Sigmoid colon (tissue), 7 donors: ENCODE data around the gene ERBB3. TPM values are rescaled to one million over a fixed set of nuclear protein-coding genes. Genes with fewer than 3 reads are reported as not detected.

Experiments
- DNase-seq: peaks from one replicate; pipeline ENCODE4 v3.0.0-alpha.2; 2019
- H3K27ac ChIP-seq, 4 donors: fragments of 200-600 bp; sonication (generic); one replicate each; pipeline ENCODE4 v1.5.1; 2016 to 2019; ENCODE audit warnings: mild to moderate bottlenecking in 1 of 4
- H3K27me3 ChIP-seq, 3 donors: fragments of 200-600 bp; sonication (generic); one replicate each; pipeline ENCODE4 v1.5.1; 2019; ENCODE audit warnings: mild to moderate bottlenecking in 1 of 3
- H3K36me3 ChIP-seq, 4 donors: fragments of 200-600 bp; sonication (generic); one replicate each; pipeline ENCODE4 v1.5.1; 2016 to 2019
- H3K4me1 ChIP-seq, 4 donors: fragments of 200-600 bp; sonication (generic); one replicate each; pipeline ENCODE4 v1.5.1; 2017 to 2019
- H3K4me3 ChIP-seq, 4 donors: fragments of 200-600 bp; sonication (generic); one replicate each; pipeline ENCODE4 v1.5.1; 2017 to 2019; ENCODE audit warnings: mild to moderate bottlenecking in 2 of 4, moderate library complexity in 1 of 4
- H3K9me3 ChIP-seq, 4 donors: fragments of 200-600 bp in 3 of 4; sonication (generic) in 3 of 4; one replicate each; pipeline versions ENCODE4 v1.5.1 to v1.6.1; 2013 to 2019
- EP300 ChIP-seq, 4 donors: sonication (generic); formaldehyde crosslinking; IDR thresholded peaks; one replicate each; pipeline ENCODE4 v1.6.1; 2017; ENCODE audit warnings: antibody characterized with exemption in 4 of 4
- POLR2A ChIP-seq, 2 donors: fragments of 450-650 bp; IDR thresholded peaks; one replicate each; pipeline ENCODE4 v1.6.1; 2016; ENCODE audit warnings: antibody characterized with exemption in 2 of 2, mild to moderate bottlenecking in 2 of 2, moderate library complexity in 2 of 2
- POLR2AphosphoS5 ChIP-seq, 4 donors: sonication (generic); formaldehyde crosslinking; IDR thresholded peaks; one replicate each; pipeline ENCODE4 v1.6.1; 2017; ENCODE audit warnings: antibody characterized with exemption in 4 of 4
- WGBS, 2 donors: extraction: QIAGEN DNeasy Blood & Tissue Kit; methylation state at CpG; one replicate each; pipeline ENCODE4 v1.1.7; 2013; 5-methylcytosine and 5-hydroxymethylcytosine counted together
- intact Hi-C: fragments of 100-400 bp; cut with DNase I; formaldehyde crosslinking; loops from one replicate; pipeline ENCODE4 v1.15.1; 2023
- polyA plus RNA-seq, 3 donors: library from polyadenylated mRNA; stranded (reverse); fragments of 200-250 nt; gene quantifications; one replicate each; pipeline ENCODE4 v1.2.3, GENCODE V29; 2013
- total RNA-seq, 4 donors: library from RNA; depleted of rRNA; stranded (reverse); fragments of >200 nt; gene quantifications; one replicate each; pipeline ENCODE4 v1.1.0, GENCODE V29; 2016
- TF ChIP-seq, protein P1 (sequence below), 4 experiments: fragments of 450-650 bp in 3 of 4; fragments of 200-600 bp in 1 of 4; IDR thresholded peaks; one replicate each; pipeline ENCODE4 v1.5.1; 2016 to 2019; ENCODE audit warnings: antibody characterized with exemption in 4 of 4, mild to moderate bottlenecking in 3 of 4, moderate library complexity in 2 of 4
- donor health status: healthy with polysubstance abuse.
- donor health status: Bipolar disorder and iron deficiency.
- donor health status: healthy.

The ERBB3 gene
- total and polyA plus RNA-seq, 7 donors = 10.2 to 69.8 (median 21.4) TPM

DNA sequence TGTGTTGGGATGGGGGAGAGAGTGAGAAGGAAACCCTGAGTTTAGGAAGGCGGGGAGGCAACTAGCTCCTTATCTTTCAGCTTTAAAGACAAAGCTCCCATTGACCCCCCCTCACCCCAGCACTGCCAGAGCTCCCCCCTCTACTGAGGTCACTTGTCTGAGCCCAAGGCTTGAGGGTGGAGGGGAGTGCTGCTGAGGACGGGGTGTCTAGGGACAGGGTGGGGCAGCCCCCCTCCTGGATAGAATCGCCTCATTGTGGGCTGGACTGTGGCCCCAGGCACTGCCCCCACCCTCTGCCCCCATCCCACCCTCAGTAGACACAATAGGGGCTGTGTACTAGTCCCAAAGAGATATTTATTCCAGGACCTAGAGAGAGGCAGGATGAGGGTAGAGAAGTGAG, 3.0 kb downstream of the ERBB3 start:
- Histone ChIP-seq H3K4me1 (peaks cover 0 to 22% (median 18%) of the 10 kb centered on the region in 4 donors), H3K4me3 (no peak overlapping the region), H3K9me3 (no peaks in the 10 kb centered on the region), H3K36me3 (no peaks in the 10 kb centered on the region), H3K27ac (peak overlapping the region in 2 of 4 donors; percentile 56 to 76), H3K27me3 (peaks cover 0 to 14% (median 3%) of the 10 kb centered on the region in 3 donors)
- TF ChIP-seq POLR2AphosphoS5 (IDR thresholded peaks at IDR 0.05) (peak in 2 of 4 donors; percentile 38 to 46), EP300 (IDR thresholded peaks at IDR 0.05) (no peak)
- intact Hi-C loops = loop anchor here (5.0 kb wide), 1 partner anchor 36 kb away; no protein-coding TSS in a partner anchor
- DNase-seq = no peak
- WGBS, 2 donors = 21 to 61% methylated on average over 3 of the region's 3 CpGs

DNA sequence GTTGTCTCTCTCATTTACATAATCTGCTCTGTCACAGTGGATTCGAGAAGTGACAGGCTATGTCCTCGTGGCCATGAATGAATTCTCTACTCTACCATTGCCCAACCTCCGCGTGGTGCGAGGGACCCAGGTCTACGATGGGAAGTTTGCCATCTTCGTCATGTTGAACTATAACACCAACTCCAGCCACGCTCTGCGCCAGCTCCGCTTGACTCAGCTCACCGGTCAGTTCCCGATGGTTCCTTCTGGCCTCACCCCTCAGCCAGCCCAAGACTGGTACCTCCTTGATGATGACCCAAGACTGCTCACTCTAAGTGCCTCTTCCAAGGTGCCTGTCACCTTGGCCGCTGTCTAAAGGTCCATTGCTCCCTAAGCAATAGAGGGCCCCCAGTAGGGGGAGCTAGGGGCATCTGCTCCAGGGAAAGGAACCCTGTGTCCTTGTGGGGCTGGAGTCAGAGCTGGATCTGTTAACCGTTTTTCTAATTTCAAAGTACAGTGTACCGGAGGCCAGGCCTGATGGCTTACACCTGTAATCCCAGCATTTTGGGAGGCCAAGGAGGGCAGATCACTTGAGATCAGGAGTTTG, 5.1 kb downstream of the ERBB3 start:
- Histone ChIP-seq H3K4me1 (peaks cover 0 to 7% (median 5%) of the 10 kb centered on the region in 4 donors), H3K9me3 (no peaks in the 10 kb centered on the region), H3K4me3 (no peak overlapping the region), H3K27me3 (peaks cover 0 to 12% (median 3%) of the 10 kb centered on the region in 3 donors), H3K36me3 (no peaks in the 10 kb centered on the region), H3K27ac (peak overlapping the region in 2 of 4 donors; percentile 2 to 49)
- intact Hi-C loops = loop anchor here (5.0 kb wide), 1 partner anchor 38 kb away; no protein-coding TSS in a partner anchor
- TF ChIP-seq, protein P1, sequence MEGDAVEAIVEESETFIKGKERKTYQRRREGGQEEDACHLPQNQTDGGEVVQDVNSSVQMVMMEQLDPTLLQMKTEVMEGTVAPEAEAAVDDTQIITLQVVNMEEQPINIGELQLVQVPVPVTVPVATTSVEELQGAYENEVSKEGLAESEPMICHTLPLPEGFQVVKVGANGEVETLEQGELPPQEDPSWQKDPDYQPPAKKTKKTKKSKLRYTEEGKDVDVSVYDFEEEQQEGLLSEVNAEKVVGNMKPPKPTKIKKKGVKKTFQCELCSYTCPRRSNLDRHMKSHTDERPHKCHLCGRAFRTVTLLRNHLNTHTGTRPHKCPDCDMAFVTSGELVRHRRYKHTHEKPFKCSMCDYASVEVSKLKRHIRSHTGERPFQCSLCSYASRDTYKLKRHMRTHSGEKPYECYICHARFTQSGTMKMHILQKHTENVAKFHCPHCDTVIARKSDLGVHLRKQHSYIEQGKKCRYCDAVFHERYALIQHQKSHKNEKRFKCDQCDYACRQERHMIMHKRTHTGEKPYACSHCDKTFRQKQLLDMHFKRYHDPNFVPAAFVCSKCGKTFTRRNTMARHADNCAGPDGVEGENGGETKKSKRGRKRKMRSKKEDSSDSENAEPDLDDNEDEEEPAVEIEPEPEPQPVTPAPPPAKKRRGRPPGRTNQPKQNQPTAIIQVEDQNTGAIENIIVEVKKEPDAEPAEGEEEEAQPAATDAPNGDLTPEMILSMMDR (IDR thresholded peaks at IDR 0.05) = no peak
- TF ChIP-seq POLR2AphosphoS5 (IDR thresholded peaks at IDR 0.05) (no peak), EP300 (IDR thresholded peaks at IDR 0.05) (no peak)
- WGBS, 2 donors = 85 to 86% methylated on average over 15 of the region's 15 CpGs
- no peak for DNase-seq

GRCh38 chr12:56086096-56086495, 6.1 kb downstream of the ERBB3 start:
- Histone ChIP-seq H3K27ac (no peak overlapping the region), H3K4me3 (no peak overlapping the region), H3K36me3 (no peaks in the 10 kb centered on the region), H3K27me3 (peaks cover 0 to 1% (median 0%) of the 10 kb centered on the region in 3 donors), H3K9me3 (no peaks in the 10 kb centered on the region), H3K4me1 (no peaks in the 10 kb centered on the region)
- intact Hi-C loops = no loop called here
- no peak for DNase-seq
- WGBS, 2 donors = 61 to 84% methylated on average over 3 of the region's 3 CpGs
- TF ChIP-seq, protein P1 (IDR thresholded peaks at IDR 0.05) = no peak
- TF ChIP-seq POLR2A (IDR thresholded peaks at IDR 0.05) (no peak), POLR2AphosphoS5 (IDR thresholded peaks at IDR 0.05) (no peak)

DNA sequence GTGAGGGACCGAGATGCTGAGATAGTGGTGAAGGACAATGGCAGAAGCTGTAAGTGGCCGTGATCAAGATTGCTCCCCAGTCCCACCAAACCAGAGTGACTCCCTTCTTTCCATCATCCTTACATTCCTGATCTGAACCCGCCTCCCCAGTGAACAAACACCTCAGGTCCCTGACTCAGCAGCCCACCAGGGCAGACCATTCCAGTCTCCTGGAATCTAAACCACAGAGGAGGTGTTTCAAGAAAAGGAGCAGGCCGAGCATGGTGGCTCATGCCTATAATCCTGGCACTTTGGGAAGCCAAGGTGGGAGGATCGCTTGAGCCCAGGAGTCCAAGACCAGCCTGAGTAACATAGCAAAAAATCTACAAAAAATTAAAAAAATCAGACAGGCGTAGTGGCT, 6.6 kb downstream of the ERBB3 start:
- H3K4me3 ChIP-seq = no peak overlapping the region
- no peaks in the 10 kb centered on the region for H3K36me3 ChIP-seq
- 75 to 84% methylated on average over 6 of the region's 6 CpGs for WGBS, 2 donors
- no peaks in the 10 kb centered on the region for H3K4me1 ChIP-seq
- no peaks in the 10 kb centered on the region for H3K9me3 ChIP-seq
- H3K27me3 ChIP-seq = no peaks in the 10 kb centered on the region
- intact Hi-C loops = no loop called here
- no peak for DNase-seq
- TF ChIP-seq, protein P1 (IDR thresholded peaks at IDR 0.05) = no peak
- TF ChIP-seq EP300 (IDR thresholded peaks at IDR 0.05) = no peak
- TF ChIP-seq POLR2A (IDR thresholded peaks at IDR 0.05) = no peak
- TF ChIP-seq POLR2AphosphoS5 (IDR thresholded peaks at IDR 0.05) = no peak
- H3K27ac ChIP-seq = no peak overlapping the region

GRCh38 chr12:56087220-56087619, 7.3 kb downstream of the ERBB3 start:
- H3K9me3 ChIP-seq = no peaks in the 10 kb centered on the region
- DNase-seq = peak; percentile 75
- intact Hi-C loops = no loop called here
- no peak overlapping the region for H3K4me3 ChIP-seq
- no peaks in the 10 kb centered on the region for H3K4me1 ChIP-seq
- no peaks in the 10 kb centered on the region for H3K27me3 ChIP-seq
- H3K36me3 ChIP-seq = no peaks in the 10 kb centered on the region
- TF ChIP-seq EP300 (IDR thresholded peaks at IDR 0.05) (no peak), POLR2AphosphoS5 (IDR thresholded peaks at IDR 0.05) (no peak)
- whole genome bisulfite sequencing, 2 donors = 31 to 71% methylated on average over 6 of the region's 6 CpGs
- H3K27ac ChIP-seq = peak overlapping the region in 2 of 4 donors; percentile 31 to 39

- no peak for DNase-seq
- intact Hi-C loops = no loop called here
- Histone ChIP-seq H3K27ac (no peak overlapping the region), H3K4me1 (no peaks in the 10 kb centered on the region), H3K36me3 (no peaks in the 10 kb centered on the region), H3K9me3 (no peaks in the 10 kb centered on the region), H3K4me3 (no peak overlapping the region), H3K27me3 (peaks cover 0 to 5% (median 0%) of the 10 kb centered on the region in 3 donors)
- 91 to 93% methylated on average over 6 of the region's 6 CpGs for WGBS, 2 donors
- TF ChIP-seq, protein P1 (IDR thresholded peaks at IDR 0.05) = no peak
- TF ChIP-seq POLR2A (IDR thresholded peaks at IDR 0.05) (no peak), EP300 (IDR thresholded peaks at IDR 0.05) (no peak), POLR2AphosphoS5 (IDR thresholded peaks at IDR 0.05) (no peak)
These were observed 17.8 kb downstream of the ERBB3 start for GRCh38 chr12:56097738-56098137.
